GM19239 (cell line): ENCODE data around the gene ATG10.

Experiments
- DNase-seq: peaks from one replicate; pipeline ENCODE4 v3.0.0; 2011; ENCODE audit warnings: low spot score; ENCODE audit not compliant: insufficient read length
- FAIRE-seq: peaks from 2 replicates; lab custom pipeline; 2011; peaks lifted over from hg19 to GRCh38; lab: Jason Lieb, UNC

The ATG10 gene

GRCh38 chr5:82295959-82296531, 324.2 kb downstream of the ATG10 start:
- FAIRE-seq: no peak
- DNase-seq: no peak

DNA sequence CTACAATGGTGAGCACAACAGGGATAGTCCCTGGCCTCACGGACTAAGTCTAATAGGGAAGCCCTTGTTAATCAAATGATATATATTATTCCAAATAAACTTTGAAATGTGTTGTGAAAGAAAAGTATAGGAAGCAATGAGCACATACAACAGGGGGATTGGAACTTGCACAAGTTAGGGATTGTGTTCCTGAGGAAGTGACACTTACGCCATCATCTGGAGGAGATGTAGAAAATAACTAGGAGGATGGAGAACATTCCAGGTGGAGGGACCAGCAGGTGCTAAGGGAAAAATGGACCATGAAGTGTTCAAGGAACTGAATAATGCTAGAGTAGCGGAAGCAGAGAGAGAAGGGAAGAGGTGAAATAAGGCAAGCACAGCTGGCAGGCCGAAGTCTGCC, 325.1 kb downstream of the ATG10 start:
- no peak for FAIRE-seq
- DNase-seq: no peak

DNA sequence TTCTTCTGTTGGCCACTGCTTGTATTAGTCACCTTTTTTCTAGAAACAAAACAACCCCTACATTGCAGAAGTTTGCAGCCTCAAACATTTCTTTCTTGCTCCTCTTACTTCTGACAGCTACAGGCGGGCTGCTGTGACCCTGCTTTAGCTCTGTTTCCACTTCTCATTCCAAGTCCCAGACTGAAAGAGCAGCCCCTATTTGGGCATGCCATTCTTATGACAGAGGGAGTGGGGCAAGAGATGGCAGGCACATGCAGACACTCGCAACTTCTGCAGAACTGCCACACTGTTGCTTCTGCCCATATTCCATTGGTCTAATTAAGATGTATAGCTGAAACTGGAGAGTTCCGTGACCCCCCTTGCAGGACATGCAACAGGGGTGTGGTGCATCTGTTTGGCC, 325.9 kb downstream of the ATG10 start:
- DNase-seq (no peak), FAIRE-seq (no peak)

GRCh38 chr5:82298668-82299067, 326.8 kb downstream of the ATG10 start:
- no peak for FAIRE-seq
- no peak for DNase-seq

GRCh38 chr5:82301190-82301589, 329.4 kb downstream of the ATG10 start:
- no peak for DNase-seq

More at GRCh38 chr5:82301190-82301589, 329.4 kb downstream of the ATG10 start:
- no peak for FAIRE-seq
